Embryonic facial prominence (tissue), 1 donor: ENCODE results near the gene LRRC23.
A peak's percentile ranks its signal among the peaks of the same experiment; 100 is the strongest.
"Not testable (repeated sequence)": the region's sequence is repeated elsewhere in the genome, so short reads cannot be mapped to it uniquely, and the experiment has no call there.

Experiments
- DNase-seq: peaks from one replicate; pipeline ENCODE4 v3.0.0-alpha.2; 2016; ENCODE audit errors: extremely low spot score

Gene LRRC23

DNA sequence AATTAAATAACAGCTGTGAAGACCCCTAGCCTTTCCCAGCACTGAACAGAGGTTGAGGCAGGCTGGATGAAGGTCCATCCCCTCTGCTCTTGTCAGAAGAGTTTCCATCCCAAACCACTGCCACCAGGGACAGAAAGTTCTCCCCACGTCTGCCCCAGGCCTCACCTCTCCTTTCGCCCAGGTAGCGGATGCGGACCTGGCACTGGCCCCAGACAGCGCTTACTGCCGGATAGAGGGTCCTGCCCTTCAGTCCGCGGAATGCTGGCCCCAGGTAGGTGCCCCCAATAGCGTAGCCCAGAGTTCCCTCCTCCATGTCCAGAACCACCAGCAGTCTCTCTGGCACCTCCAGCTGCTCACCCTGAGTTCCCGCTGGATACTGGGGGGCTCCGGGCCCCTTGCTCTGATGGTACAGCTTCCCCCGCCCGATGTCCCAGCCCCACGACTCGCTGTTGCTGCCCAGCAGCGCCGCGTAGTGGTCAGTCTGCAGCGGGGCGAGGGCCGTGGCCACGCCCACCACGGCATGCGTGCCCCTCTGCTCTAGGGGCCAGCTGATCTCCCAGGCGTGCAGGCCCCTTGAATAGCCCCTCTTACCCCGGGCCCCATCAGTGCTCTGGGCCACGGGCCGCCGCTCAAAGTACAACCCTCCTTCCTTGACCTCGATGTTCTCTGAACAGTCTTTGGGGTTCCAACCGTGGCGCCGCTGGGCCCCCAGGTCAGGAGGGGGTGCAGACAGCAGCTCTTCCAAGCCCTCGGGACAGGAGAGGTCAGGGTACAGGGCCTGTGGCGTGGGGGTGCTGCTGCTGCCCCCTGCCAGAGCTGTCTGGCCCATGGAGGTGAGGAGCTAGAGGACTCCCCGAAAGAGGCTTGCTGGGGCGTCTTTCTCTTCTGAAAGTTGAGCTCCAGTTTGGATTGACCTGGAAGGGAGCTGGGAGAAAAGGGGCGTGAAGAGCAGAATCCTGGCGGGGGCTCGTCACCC lies 32.3 kb upstream of the LRRC23 start:
- no peak for DNase-seq

DNA sequence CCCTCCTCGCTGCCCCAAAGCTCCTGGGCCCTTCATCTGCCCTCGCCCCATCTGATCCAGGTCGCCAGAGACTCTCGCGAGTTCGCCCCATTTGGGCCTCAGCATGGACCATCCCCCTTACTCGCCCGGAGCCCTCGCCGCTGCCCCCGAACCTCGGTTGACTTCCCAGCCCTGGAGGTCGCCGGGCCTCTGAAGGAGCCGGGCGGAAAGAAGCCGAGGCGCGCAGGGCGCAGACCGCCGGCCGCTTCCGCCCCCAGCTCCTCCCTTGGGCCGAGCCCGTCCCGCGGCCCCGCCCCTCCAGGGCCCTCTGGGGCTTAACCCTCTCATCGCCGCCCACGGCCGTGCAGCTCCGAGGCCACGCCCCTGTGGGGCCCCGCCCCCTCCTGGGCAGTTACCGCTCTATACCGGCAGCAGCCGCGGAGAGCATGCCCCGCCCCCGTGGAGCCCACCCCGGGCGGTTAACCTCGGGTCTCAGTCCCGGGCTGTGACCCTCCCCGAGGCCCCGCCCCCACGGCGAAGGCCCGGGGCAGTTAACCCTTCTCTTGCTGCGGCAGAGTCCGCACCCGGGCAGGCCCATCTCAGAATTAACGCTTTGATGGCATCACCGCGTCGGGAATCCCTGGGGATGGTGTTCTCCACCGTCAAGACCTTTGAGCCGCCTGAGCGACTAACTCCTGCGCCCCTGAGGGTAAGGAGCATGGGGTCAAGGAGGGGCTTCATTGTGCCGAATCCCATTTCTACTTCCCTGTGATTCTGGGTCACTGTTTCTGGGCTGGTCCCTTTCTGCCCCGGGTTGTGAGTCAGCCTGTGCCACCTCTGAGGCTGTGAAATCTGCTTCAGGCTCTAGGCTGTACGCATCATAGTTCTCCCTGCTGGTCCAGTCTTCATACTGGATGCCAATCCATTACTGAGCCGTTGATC lies 31.3 kb upstream of the LRRC23 start, which contains the start of gene SPSB2:
Gene SPSB2, minus strand, starts transcription at position 210 of the 921 bp plus-strand sequence. CDS start 402 bp downstream, outside the sequence.
- peak; percentile 70 for DNase-seq

DNA sequence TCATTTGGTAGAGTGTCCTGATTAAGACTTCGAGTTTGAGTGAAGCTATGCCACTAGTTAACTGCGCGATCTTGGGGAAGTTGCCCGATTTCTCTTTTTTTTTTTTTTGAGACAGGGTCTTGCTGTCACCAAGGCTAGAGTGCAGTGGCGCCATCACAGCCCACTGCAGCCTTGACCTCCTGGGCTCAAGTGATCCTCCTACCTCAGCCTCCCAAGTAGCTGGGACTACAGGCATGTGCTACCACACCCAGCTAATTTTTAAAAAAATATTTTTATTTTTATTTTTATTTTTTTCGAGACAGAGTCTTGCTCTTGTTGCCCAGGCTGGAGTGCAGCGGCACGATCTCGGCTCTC lies 30.6 kb upstream of the LRRC23 start:
- not testable (repeated sequence) for DNase-seq

DNA sequence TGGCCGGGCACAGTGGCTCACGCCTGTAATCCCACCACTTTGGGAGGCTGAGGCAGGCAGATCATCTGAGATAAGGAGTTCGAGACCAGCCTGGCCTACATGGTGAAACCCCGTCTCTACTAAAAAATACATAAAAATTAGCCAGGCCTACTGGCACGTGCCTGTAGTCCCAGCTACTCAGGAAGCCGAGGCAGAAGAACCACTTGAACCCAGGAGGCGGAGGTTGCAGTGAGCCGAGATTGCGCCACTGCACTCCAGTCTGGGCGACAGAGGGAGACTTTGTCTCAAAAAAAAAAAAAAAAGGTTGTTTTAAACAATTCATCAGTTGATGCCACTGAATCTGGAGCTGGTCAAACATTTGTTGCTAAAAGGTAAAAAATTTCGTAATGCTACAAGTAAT lies 24.8 kb upstream of the LRRC23 start:
- not testable (repeated sequence) for DNase-seq

DNA sequence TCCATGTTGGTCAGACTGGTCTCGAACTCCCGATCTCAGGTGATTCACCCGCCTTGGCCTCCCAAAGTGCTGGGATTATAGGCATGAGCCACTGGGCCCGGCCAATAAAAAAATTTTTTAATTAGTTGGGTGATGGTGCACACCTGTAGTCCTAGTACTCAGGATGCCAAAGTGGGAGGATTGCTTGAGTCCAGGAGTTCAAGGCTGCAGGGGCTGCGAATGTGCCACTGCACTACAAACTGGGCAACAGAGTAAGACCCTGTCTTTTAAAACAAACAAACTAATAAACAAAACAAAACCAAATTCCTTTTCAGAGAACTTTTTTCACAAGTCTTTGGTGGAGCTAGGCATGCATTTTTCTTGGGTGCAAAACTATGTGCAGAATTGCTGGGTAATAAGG lies 21.4 kb upstream of the LRRC23 start:
- DNase-seq = no peak

DNA sequence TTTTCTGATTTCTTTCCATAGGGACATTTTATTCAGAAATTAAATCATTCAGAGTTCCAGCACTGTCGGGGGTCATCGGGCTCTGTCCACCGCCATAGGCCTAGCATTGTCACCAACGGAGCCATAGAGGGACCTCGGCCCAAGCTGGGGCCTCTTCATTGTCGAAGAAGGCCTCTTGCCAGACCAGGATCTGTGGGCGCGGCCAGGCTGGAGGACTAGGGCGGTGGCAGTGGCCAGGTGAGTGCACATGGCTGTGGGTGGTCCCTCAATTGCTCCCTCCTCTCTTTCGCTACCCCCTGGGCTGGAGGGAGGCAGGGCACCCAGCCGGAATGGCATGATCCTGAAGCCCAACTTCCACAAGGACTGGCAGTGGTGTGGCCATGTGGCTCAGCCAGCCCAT lies 20.9 kb upstream of the LRRC23 start:
- no peak for DNase-seq

DNA sequence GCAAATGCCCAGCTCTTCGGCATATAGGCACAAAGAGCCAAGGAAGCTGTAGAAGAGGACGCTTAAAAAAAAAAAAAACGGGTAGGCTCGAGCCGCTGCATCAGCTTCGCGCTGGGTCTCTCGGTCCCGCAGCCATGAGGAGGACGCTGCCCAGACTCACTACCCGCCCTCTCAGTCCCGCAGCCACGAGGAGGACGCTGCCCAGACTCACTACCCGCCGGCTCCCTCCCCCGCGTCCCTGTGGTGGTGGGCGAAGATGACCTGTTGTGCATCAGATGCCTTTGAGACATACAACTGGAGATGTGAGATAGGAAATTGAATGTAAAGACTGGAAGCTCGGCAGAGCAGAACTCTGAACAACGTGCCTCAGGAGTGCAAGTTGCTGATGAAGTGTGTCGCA lies 20.1 kb upstream of the LRRC23 start:
- DNase-seq = no peak

DNA sequence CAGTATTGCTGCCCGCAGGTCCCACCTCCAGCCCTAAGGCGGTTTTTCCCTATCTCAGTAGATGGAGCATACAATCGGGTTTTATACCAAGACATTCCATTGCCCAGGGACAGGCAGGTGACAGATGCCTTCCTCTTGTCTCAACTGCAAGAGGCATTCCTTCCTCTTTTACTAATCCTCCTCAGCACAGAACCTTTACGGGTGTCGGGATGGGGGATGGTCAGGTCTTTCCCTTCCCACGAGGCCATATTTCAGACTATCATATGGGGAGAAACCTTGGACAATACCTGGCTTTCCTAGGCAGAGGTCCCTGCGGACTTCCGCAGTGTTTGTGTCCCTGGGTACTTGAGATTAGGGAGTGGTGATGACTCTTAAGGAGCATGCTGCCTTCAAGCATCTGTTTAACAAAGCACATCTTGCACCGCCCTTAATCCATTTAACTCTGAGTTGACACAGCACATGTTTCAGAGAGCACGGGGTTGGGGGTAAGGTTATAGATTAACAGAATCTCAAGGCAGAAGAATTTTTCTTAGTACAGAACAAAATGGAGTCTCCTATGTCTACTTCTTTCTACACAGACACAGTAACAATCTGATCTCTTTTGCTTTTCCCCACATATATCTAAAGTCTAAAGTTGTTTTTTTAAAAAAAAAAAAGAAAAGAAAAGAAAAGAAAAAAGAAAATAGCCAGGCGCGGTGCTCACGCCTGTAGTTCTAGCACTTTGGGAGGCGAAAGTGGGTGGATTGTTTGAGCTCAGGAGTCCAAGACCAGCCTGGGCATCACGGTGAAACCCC lies 18.2 kb upstream of the LRRC23 start:
- DNase-seq = not testable (repeated sequence)

DNA sequence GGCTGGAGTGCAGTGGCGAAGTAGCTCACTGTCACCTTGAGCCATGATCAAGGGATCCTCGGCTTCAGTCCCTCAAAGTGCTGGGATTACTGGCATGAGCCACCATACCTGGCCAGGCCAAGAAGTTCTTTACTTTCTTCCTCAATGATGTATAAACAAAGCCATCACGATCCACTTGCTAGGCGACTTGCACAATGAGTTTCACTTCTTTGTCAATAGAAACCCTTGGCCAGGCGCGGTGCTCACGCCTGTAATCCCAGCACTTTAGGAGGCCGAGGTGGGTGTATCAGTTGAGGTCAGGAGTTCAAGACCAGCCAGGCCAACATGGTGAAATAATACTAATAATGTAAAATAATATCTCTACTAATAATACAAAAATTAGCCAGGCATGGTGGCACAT lies 17.2 kb upstream of the LRRC23 start:
- DNase-seq = no peak

DNA sequence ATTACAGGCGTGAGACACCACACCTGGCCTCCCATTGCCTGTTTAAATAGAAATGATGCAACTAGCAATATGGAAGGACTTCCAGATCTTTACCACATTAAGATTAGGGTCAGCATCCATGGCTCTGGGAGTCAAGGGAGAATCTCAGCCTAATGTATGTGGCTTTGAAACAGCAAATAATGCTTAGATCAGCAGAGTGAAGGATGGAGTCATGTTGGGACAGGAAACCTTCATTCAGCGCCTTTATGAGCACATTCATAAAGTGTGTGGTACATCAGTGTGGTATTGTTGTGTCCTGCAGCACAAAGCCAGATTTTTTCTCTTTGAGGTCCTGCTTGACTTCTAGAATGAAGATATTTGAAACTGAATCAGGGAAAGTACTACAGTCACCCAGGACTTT lies 16.3 kb upstream of the LRRC23 start:
- no peak for DNase-seq

DNA sequence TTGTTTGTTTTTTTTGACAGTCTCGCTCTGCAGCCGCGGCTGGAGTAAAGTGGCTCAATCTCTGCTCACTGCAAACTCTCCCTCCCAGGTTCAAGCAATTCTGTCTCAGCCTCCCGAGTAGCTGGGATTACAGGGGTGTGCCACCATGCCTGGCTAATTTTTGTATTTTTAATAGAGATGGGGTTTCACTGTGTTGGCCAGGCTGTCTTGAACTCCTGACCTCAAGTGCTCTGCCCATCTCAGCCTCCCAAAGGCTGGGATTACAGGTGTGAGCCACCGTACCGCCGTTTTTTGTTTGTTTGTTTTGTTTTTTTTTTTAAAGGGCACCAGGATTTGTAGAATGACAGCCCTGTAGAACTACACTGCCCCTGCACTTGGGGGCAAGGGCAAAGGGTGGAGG lies 15.8 kb upstream of the LRRC23 start:
- DNase-seq = not testable (repeated sequence)

DNA sequence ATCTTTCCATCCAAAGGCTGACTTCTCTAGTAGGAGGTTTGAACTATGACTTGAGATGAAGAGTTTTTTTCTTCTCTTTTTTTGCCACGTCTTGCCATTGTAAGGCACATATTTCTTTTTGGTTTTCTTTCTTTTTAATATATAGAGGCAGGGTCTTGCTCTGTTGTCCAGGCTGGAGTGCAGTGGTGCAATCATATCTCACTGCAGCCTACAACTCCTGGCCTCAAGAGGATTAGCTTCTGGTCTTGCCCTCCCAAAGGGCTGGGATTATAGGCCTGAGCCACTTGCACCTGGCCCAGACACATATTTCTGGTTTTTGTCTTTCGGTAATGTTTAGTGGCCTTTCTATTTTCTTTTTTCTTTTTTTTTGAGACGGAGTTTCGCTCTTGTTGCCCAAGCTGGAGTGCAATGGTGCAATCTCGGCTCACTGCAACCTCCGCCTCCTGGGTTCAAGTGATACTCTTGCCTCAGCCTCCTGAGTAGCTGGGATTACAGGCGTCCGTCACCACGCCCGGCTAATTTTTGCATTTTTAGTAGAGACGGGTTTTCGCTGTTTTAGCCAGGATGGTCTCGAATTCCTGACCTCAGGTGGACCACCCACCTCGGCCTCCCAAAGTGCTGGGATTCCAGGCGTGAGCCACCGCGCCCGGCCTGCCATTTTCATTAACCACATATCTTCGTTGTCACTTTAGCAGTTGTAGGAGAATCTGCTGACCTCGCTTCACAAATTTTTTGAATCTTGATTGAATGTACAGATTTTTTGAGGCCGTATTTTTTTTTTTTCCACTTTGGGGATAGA lies 14.6 kb upstream of the LRRC23 start:
- not testable (repeated sequence) for DNase-seq

DNA sequence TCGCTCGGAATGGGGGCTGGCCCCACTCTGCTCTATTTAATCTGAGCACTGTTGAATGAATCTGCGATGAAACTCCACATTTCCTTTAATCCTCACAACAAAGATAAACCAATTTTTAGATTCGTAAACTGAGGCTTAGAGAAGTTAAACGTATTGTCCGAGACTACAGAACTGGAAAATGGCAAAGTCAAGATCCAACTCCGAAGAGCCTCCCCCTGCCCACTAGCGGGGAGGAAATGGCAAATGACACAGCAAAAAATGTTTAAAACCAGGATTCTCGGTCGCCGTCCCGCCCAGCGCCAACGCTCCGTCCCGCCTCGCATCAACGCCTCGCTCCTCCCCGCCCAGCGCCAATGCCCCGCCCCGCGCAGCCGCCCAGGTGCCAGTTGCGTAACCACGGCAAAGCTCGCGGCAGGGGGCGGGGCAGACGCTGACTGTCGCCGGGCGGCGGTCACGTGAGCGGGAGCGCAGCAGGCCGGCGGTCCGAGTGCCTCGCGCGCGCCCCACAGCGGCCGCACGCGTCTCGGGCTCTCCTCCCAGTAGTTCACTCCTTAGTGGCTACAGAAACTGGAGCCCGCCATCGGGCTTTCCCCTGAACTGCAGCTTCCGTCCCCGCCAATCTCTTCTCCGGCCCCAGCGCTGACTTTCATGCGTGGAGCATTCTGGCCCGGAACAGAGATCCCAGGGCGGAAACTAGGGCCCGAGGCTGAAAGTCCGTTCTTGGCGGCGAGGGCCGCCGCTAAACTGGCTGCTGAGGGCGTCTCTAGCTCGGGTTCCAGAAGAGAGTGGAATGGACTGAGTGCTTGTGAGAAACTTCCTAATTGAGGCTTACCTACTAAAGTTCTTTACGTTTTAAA lies 13.6 kb upstream of the LRRC23 start:
- peak; percentile 95 for DNase-seq

DNA sequence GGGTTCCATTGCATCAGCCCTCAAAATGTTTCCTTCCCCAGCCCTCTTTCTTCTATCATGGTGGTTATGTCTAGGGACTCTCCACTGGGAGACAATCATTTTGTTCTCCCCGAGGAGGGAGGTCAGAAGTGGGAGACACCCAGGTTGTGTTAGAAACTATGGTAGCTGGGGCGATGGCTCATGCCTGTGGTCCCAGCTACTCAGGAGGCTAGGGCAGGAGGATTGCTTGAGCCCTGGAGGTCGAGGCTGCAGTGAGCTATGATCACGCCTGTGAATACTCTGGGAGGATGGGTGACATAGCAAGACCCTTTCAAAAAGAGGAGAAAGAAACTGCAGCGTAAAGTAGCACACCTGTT lies 13.0 kb upstream of the LRRC23 start:
- DNase-seq = no peak

DNA sequence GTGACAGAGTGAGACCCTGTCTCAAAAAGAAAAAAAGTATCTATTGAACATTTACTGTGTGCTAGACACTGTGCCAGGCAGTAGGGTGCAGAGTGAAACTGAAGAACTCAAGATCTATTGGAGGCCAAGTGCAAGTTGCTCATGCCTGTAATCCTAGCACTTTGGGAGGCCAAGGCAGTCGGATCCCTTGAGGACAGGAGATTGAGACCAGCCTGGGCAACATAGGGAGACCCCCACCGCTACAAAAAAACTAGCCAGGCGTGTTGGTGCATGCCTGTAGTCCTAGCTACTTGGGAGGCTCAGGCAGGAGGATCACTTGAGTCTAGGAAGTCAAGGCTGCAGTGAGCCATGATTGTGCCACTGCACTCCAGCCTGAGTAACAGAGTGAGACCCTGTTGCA lies 11.9 kb upstream of the LRRC23 start:
- not testable (repeated sequence) for DNase-seq

DNA sequence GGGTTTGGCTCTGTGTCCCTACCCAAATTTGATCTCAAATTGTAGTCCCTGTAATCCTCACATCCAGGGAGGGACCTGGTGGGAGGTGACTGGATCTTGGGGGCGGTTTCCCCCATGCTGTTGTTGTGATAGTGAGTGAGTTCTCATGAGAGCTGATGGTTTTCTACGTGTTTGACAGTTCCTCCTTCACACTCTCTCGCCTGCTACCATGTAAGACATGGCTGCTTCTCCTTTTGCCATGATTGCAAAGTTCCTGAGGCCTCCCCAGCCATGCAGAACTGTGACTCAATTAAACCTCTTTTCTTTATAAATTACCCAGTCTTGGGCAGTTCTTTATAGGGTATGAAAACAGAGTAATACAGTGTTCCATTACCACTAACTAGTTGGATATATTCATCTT lies 10.3 kb upstream of the LRRC23 start:
- no peak for DNase-seq

DNA sequence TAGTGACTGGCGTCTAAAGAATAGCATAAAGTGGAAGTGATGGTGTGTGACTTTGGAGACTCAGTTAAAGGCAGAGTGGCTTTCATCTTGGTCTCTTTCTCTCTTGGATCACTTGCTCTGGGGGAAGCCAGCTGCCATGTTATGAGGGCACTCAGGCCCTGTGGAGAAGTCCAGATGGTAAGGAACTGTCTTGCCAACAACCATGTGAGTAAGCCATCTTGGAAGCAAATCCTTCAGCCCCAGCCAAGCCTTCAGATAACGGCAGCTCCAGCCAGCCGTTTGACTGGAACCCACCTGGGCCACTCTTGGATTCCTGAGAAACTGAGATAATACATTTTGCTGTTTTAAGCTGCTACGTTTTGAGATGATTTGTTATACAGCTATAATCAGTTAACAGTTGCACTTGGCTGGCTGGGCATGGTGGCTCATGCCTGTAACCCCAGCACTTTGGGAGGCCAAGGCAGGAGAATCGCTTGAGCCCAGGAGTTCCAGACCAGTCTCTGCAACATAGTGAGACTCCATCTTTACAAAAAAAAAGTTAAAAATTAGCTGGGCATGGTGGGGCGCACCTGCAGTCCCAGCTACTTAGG lies 7.7 kb upstream of the LRRC23 start:
- no peak for DNase-seq

DNA sequence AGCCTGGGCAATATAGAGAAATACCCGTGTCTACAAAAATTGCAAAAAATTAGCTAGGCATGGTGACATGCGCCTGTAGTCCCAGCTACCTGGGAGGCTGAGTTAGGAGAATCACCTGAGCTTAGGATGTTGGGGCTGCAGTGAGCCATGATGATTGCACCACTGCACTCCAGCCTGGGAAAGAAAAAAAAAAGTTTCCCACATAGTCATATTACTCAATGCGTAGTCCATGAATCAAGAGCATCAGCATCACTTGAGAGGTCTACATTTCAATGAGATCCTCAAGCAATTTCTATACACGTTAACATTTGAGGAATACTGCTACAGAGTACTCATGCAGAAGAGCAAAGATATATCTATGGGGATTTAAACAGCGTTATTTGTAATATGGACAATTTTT lies 5.2 kb upstream of the LRRC23 start:
- DNase-seq = no peak

DNA sequence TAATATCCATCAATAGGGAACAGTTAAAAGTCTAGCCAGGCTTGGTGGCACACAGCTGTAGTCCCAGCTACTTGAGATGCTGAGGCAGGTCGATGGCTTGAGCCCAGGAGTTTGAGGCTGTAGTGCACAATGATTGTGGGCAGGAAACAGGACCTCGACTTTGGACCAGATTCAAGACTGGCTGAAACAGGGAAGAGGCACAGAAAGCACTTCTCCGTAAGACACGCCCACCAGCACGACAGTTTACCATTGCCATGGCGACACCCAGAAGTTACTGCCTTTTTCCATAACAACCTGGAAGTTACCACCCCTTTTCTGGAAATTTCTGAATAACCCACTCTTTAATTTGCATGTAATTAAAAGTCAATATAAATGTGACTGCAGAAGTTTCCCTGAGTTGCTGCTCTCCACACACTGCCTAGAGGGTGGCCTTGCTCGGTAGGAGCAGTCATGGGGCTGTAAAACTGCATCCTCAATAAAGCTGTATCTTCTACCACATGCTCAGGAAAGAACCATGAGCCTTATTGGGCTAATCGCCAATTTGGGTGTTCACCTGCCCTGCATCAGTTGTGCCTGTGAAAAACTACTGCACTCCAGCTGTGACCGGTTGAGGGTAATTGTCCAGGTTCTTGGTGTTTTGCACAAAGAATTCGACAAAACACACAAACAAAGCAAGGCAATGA lies 4.6 kb upstream of the LRRC23 start:
- DNase-seq = peak; percentile 21
